NB4 (cell line): ENCODE results near the gene TULP4.

Experiments used
- DNase-seq: peaks from one replicate; pipeline ENCODE4 v3.0.0; 2010; ENCODE audit warnings: low read depth
- H3K4me3 ChIP-seq: one replicate; pipeline ENCODE4 v1.5.1; 2011; ENCODE audit warnings: mild to moderate bottlenecking, low read depth, low read length, moderate library complexity
- MYC ChIP-seq: IDR thresholded peaks from 2 replicates; pipeline ENCODE4 v1.6.1; 2011; ENCODE audit warnings: low read depth, low read length
- POLR2A ChIP-seq: IDR thresholded peaks from 2 replicates; pipeline ENCODE4 v1.6.1; 2011; ENCODE audit warnings: mild to moderate bottlenecking; ENCODE audit not compliant: insufficient read length; ENCODE audit errors: extremely low read depth
- TF ChIP-seq, protein P1 (sequence below): IDR thresholded peaks from 2 replicates; pipeline ENCODE4 v1.6.1; 2011; ENCODE audit warnings: low read depth, low read length
- TF ChIP-seq, protein P2 (sequence below): IDR thresholded peaks from one replicate; pipeline ENCODE4 v1.5.1; 2012; ENCODE audit warnings: low read depth, low read length

Gene TULP4

DNA sequence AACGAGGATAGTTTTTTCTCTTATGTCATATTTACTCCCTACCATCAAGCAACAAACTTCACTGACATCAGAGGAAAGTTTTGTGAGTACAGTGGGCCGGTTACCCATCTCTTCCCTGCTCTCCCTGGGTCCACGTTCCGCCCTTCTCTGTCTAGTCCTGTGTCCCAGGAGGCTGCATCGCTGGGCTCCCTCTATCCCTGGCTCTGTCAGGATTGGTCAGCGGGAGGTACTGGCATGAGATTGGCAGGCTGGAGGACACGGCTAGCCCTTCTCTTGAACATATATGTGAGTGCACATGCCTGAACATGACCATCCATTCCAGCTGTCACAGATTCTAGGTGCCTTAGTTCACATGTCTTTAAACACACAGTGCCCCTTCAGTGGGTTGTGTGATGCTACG, 217.4 kb downstream of the TULP4 start:
- TF ChIP-seq POLR2A (no peak), MYC (no peak)
- TF ChIP-seq, protein P1, sequence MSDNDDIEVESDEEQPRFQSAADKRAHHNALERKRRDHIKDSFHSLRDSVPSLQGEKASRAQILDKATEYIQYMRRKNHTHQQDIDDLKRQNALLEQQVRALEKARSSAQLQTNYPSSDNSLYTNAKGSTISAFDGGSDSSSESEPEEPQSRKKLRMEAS = no peak
- TF ChIP-seq, protein P2, sequence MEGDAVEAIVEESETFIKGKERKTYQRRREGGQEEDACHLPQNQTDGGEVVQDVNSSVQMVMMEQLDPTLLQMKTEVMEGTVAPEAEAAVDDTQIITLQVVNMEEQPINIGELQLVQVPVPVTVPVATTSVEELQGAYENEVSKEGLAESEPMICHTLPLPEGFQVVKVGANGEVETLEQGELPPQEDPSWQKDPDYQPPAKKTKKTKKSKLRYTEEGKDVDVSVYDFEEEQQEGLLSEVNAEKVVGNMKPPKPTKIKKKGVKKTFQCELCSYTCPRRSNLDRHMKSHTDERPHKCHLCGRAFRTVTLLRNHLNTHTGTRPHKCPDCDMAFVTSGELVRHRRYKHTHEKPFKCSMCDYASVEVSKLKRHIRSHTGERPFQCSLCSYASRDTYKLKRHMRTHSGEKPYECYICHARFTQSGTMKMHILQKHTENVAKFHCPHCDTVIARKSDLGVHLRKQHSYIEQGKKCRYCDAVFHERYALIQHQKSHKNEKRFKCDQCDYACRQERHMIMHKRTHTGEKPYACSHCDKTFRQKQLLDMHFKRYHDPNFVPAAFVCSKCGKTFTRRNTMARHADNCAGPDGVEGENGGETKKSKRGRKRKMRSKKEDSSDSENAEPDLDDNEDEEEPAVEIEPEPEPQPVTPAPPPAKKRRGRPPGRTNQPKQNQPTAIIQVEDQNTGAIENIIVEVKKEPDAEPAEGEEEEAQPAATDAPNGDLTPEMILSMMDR = no peak
- DNase-seq = no peak
- H3K4me3 ChIP-seq = no peak overlapping the region

DNA sequence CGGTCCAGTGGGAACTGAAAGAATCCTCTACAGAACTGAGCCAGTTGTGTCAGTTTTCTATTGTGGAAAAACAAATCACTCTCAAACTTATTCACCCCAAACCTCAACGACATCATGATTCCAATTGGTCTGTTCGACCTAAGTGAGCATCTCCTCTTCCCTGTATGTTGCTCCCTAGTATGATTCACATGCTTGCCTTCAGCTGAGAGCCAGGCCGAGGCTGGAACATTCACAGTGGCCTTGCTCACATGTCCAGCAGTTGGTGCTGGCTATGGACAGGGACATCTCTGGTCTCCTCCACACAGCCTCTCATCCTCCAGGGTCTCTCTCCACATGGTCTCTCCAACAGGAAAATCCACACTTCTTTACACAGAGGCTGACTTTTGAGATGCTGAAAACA, 219.3 kb downstream of the TULP4 start:
- TF ChIP-seq MYC (no peak), POLR2A (no peak)
- TF ChIP-seq, protein P1 = no peak
- TF ChIP-seq, protein P2 = no peak
- no peak overlapping the region for H3K4me3 ChIP-seq
- DNase-seq = no peak

DNA sequence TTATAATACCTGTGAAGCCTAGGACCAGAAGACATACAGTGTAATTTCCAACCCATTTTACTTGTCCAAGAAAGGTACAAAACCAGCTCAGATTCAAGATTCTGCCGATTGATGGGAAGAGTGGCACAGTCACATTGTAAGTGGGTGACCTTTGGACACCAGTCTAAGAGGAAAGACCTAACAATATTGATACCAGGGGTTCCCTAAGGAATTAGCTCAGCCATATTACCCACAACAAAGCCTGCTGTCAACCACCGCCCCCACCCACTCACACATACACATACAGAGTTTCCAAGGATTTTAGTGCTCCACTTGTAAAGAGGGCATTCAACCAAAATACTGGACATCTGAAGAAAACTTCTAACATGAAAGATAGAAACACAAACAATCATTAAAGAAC, 219.7 kb downstream of the TULP4 start:
- DNase-seq = no peak
- TF ChIP-seq, protein P2 = no peak
- TF ChIP-seq, protein P1 = no peak
- TF ChIP-seq POLR2A (no peak), MYC (no peak)
- no peak overlapping the region for H3K4me3 ChIP-seq

DNA sequence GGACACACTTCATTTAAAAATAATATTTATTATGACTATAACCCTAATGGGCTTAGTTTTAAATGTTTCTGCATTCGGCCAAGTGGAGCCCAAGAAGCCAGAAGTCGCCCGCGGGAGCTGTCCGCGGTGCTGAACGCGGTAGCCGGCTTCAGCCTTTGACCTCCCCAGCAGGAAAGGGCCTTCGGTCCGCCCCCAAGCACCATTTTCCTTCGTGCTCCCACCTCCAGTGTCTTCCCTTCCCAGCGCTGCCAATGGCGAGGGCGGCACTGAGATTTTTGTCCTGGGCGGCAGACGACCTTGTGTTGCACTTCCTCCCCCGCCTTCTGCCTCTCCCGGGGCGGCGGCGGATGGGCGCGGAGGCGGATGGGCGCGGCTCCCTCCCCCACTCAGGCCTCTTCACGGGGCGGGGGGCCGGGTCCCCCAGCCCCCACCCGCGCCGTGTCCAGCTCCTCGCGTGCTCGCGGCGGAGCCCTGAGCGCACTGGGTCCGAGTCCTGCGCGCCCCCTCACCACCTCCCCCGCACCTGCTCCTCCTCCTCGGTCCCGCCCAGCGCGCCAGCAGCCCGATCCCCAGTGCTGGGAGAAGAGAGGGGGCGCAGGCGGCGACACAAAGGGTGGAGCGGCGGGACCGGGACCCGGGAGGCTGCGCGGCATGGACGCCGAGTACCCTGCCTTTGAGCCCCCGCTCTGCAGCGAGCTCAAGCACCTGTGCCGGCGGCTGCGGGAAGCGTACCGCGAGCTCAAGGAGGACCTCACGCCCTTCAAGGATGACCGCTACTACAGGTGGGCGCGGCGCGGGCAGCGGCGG, 224.0 kb downstream of the TULP4 start:
- no peak overlapping the region for H3K4me3 ChIP-seq
- TF ChIP-seq POLR2A = no peak
- TF ChIP-seq, protein P1 = no peak
- TF ChIP-seq, protein P2 = no peak
- TF ChIP-seq MYC = no peak
- peak; percentile 69 for DNase-seq

DNA sequence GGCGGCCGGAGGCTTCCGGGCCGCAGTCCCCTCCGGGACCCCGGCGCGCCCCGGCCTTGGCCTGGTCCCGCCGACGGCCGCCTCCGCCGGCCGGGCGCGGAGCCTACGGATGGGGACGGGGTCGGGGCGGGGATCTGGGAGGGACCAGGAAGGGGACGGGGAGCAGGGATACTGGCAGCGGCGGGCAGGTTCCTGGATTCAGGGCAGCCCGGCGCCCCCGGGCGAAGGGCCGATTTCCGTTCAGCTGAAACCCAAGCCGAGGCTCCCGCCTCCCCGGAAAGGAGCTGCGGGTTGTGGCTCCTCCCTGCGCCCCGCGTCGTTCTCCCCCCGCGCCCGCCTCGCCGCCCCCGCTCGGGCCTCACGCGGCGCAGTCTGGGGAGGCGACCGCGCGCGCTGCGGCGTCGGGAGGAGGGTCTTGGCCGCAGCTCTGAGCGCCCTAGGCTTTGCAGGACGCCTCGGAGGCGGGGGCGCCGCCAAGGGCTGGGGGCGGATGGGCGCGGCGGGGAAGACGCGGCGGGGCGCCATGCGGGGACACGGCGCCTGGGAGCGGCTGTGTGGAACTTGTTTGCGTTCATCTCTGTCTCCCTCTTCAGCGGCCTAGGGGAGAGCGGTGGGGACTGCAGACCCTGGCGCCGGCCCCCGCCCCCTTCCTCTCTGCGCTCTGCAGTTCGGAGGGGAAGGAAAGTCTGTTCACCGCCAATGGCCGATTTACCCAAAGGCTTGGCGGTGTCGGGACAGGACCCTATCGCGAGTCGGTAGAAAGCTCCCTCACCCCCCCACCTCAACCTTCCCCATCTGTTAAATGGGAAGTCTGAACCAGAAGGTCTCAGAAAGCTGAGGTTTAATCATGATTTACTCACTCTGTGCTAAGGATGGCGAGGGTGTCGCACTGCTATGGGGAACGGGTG, 224.9 kb downstream of the TULP4 start:
- TF ChIP-seq, protein P1 = no peak
- TF ChIP-seq, protein P2 = no peak
- TF ChIP-seq MYC (no peak), POLR2A (no peak)
- no peak overlapping the region for H3K4me3 ChIP-seq
- no peak for DNase-seq
